NOMO-1 treated with DMSO at 0.1 percent for 48 hours (cell line): Measurements from ENCODE around the gene CBLC.

Experiments
- DNase-seq: peaks from one replicate; lab custom pipeline; 2025; ENCODE audit not compliant: unreplicated experiment; lab: John Stamatoyannopoulos, UW

Gene CBLC

GRCh38 chr19:44848036-44848811 lies 70.5 kb downstream of the CBLC start:
- DNase-seq, result no peak

DNA sequence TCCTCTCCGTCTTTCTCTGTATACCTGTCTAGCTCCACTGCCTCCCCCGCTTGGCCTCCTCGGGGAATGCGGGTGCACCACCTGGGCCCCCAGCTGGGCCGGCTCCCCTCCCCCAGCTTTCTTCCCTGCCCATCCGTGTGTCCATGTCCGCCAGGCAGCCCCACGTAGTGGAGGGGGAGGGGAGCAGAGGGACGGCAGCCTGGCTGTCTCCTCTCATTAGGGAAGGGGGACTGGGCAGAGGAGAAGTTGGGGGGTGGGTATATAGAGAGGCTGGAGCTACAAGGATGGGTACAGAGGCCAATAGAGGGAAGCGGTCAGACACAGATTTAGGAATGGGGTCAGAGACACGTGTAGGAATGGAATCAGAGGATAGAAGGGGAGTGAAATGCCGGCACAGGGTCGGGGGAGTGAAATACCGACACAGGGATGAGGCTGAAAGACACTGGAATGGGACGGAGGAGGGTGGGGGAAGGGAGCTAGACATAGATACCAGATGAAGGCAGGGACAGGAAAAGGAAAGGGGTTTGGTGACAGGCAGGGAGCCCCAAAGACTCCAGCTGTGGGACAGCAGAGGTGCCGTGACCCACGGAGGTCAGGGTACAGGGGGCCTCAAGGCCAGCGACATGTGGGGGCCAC lies 71.2 kb downstream of the CBLC start:
- no peak for DNase-seq
